HEK293 (cell line): ENCODE measurements around the gene ADAMTS10.

ENCODE experiments used
- CTCF ChIA-PET: fragments of 350-600 bp; formaldehyde crosslinking; extraction: SDS; loops from one replicate; lab custom pipeline; 2021; ENCODE audit warnings: antibody characterized with exemption; lab: Yijun Ruan, JAX
- POLR2A ChIA-PET: fragments of 300-600 bp; formaldehyde crosslinking; extraction: SDS; loops from one replicate; lab custom pipeline; 2020; ENCODE audit warnings: antibody characterized with exemption, inconsistent platforms; lab: Yijun Ruan, JAX
- H3K27ac ChIP-seq: fragments of 200-500 bp; sonication (Bioruptor generic); 2 replicates; pipeline ENCODE4 v1.5.1; 2014; ENCODE audit warnings: low read depth, low read length, control low read depth, inconsistent platforms; ENCODE audit errors: extremely low read depth
- H3K36me3 ChIP-seq, 2 experiments: fragments of 200-500 bp in 1 of 2; sonication (Bioruptor generic) in 1 of 2; 1 replicate in 1 of 2; 2 replicates in 1 of 2; pipeline ENCODE4 v1.5.1; 2014 to 2017; ENCODE audit warnings: inconsistent platforms in 2 of 2, low read length in 2 of 2; ENCODE audit not compliant: control insufficient read depth in 2 of 2, insufficient read depth in 1 of 2
- H3K4me1 ChIP-seq: fragments of 200-500 bp; sonication (Bioruptor generic); 2 replicates; pipeline ENCODE4 v1.5.1; 2014; ENCODE audit warnings: mild to moderate bottlenecking, low read length, inconsistent platforms; ENCODE audit not compliant: control insufficient read depth, insufficient read depth
- H3K4me3 ChIP-seq: 2 replicates; pipeline ENCODE4 v1.5.1; 2011; ENCODE audit warnings: low read depth, mild to moderate bottlenecking, control low read depth, low read length, moderate library complexity
- H3K9me3 ChIP-seq: fragments of 200-500 bp; sonication (Bioruptor generic); 2 replicates; pipeline ENCODE4 v1.5.1; 2014; ENCODE audit warnings: low read depth, low read length, inconsistent platforms; ENCODE audit not compliant: control insufficient read depth, insufficient read depth
- BCL11A ChIP-seq: fragments of 450-650 bp; formaldehyde crosslinking; IDR thresholded peaks from 2 replicates; pipeline ENCODE4 v1.5.1; 2016; ENCODE audit warnings: low read depth, missing biosample characterization, missing genetic modification characterization
- GLIS1 ChIP-seq: fragments of 450-650 bp; formaldehyde crosslinking; IDR thresholded peaks from 2 replicates; pipeline ENCODE4 v1.5.1; 2016; ENCODE audit warnings: missing biosample characterization, missing genetic modification characterization
- HOXA7 ChIP-seq: sonication (generic); formaldehyde crosslinking; IDR thresholded peaks from 2 replicates; pipeline ENCODE4 v1.8.1; 2022; ENCODE audit warnings: missing genetic modification reagents, borderline replicate concordance
- IKZF3 ChIP-seq: fragments of 450-650 bp; IDR thresholded peaks from 2 replicates; pipeline ENCODE4 v1.5.0; 2018; ENCODE audit warnings: missing biosample characterization, mild to moderate bottlenecking, missing genetic modification characterization, moderate library complexity
- KLF1 ChIP-seq: fragments of 450-650 bp; formaldehyde crosslinking; IDR thresholded peaks from 2 replicates; pipeline ENCODE4 v1.5.1; 2016; ENCODE audit warnings: missing biosample characterization, missing genetic modification characterization
- KLF7 ChIP-seq: fragments of 450-650 bp; formaldehyde crosslinking; IDR thresholded peaks from 2 replicates; pipeline ENCODE4 v1.5.1; 2016; ENCODE audit warnings: missing biosample characterization, missing genetic modification characterization, borderline replicate concordance
- KLF9 ChIP-seq: fragments of 450-650 bp; formaldehyde crosslinking; IDR thresholded peaks from 2 replicates; pipeline ENCODE4 v1.5.1; 2016; ENCODE audit warnings: missing biosample characterization, missing genetic modification characterization, low read depth
- REST ChIP-seq: fragments of 450-650 bp; formaldehyde crosslinking; IDR thresholded peaks from 2 replicates; pipeline ENCODE4 v1.5.1; 2016; ENCODE audit warnings: missing biosample characterization, missing genetic modification characterization
- SCRT2 ChIP-seq: fragments of 450-650 bp; formaldehyde crosslinking; IDR thresholded peaks from 2 replicates; pipeline ENCODE4 v1.5.1; 2016; ENCODE audit warnings: missing biosample characterization, missing genetic modification characterization
- SP2 ChIP-seq: fragments of 450-650 bp; formaldehyde crosslinking; IDR thresholded peaks from 2 replicates; pipeline ENCODE4 v1.5.1; 2016; ENCODE audit warnings: missing biosample characterization, missing genetic modification characterization
- SP3 ChIP-seq: fragments of 450-650 bp; formaldehyde crosslinking; IDR thresholded peaks from 2 replicates; pipeline ENCODE4 v1.5.1; 2016; ENCODE audit warnings: missing biosample characterization, missing genetic modification characterization
- TRIM28 ChIP-seq: IDR thresholded peaks from 2 replicates; pipeline ENCODE4 v1.6.1; 2011; ENCODE audit warnings: low read length, control low read depth, borderline replicate concordance
- ZBTB7A ChIP-seq: fragments of 450-650 bp; formaldehyde crosslinking; IDR thresholded peaks from 2 replicates; pipeline ENCODE4 v1.5.1; 2016; ENCODE audit warnings: low read depth, missing biosample characterization, missing genetic modification characterization
- ZIC2 ChIP-seq: fragments of 450-650 bp; formaldehyde crosslinking; IDR thresholded peaks from 2 replicates; pipeline ENCODE4 v1.5.1; 2016; ENCODE audit warnings: missing biosample characterization, missing genetic modification characterization
- ZNF133 ChIP-seq: fragments of 450-650 bp; formaldehyde crosslinking; IDR thresholded peaks from 2 replicates; pipeline ENCODE4 v1.5.1; 2016; ENCODE audit warnings: missing biosample characterization, missing genetic modification characterization
- ZNF138 ChIP-seq: fragments of 450-650 bp; formaldehyde crosslinking; IDR thresholded peaks from 2 replicates; pipeline ENCODE4 v1.5.1; 2016; ENCODE audit warnings: missing biosample characterization, missing genetic modification characterization, borderline replicate concordance
- ZNF202 ChIP-seq: fragments of 450-650 bp; formaldehyde crosslinking; IDR thresholded peaks from 2 replicates; pipeline ENCODE4 v1.5.1; 2016; ENCODE audit warnings: missing biosample characterization, missing genetic modification characterization, borderline replicate concordance
- ZNF214 ChIP-seq: fragments of 450-650 bp; formaldehyde crosslinking; IDR thresholded peaks from 2 replicates; pipeline ENCODE4 v1.5.1; 2017; ENCODE audit warnings: missing biosample characterization, mild to moderate bottlenecking, missing genetic modification characterization, borderline replicate concordance
- ZNF221 ChIP-seq: fragments of 450-650 bp; formaldehyde crosslinking; IDR thresholded peaks from 2 replicates; pipeline ENCODE4 v1.5.1; 2017; ENCODE audit warnings: missing biosample characterization, missing genetic modification characterization, borderline replicate concordance
- ZNF391 ChIP-seq: fragments of 450-650 bp; formaldehyde crosslinking; IDR thresholded peaks from 2 replicates; pipeline ENCODE4 v1.5.1; 2016; ENCODE audit warnings: low read depth, missing biosample characterization, missing genetic modification characterization, borderline replicate concordance
- ZNF404 ChIP-seq: fragments of 450-650 bp; formaldehyde crosslinking; IDR thresholded peaks from 2 replicates; pipeline ENCODE4 v1.5.1; 2017; ENCODE audit warnings: missing biosample characterization, missing genetic modification characterization
- ZNF544 ChIP-seq: fragments of 450-650 bp; formaldehyde crosslinking; IDR thresholded peaks from 2 replicates; pipeline ENCODE4 v1.5.0; 2017; ENCODE audit warnings: missing biosample characterization, missing genetic modification characterization
- ZNF600 ChIP-seq: fragments of 450-650 bp; formaldehyde crosslinking; IDR thresholded peaks from 2 replicates; pipeline ENCODE4 v1.5.1; 2016; ENCODE audit warnings: missing biosample characterization, missing genetic modification characterization
- ZNF692 ChIP-seq: fragments of 450-650 bp; formaldehyde crosslinking; IDR thresholded peaks from 2 replicates; pipeline ENCODE4 v1.5.1; 2016; ENCODE audit warnings: missing biosample characterization, missing genetic modification characterization
- ZNF76 ChIP-seq: fragments of 450-650 bp; formaldehyde crosslinking; IDR thresholded peaks from 2 replicates; pipeline ENCODE4; 2016; ENCODE audit warnings: low read depth, missing biosample characterization, missing genetic modification characterization, borderline replicate concordance
- ZNF837 ChIP-seq: fragments of 450-650 bp; formaldehyde crosslinking; IDR thresholded peaks from 2 replicates; pipeline ENCODE4 v1.5.1; 2016; ENCODE audit warnings: missing biosample characterization, missing genetic modification characterization
- ZNF843 ChIP-seq: fragments of 450-650 bp; formaldehyde crosslinking; IDR thresholded peaks from 2 replicates; pipeline ENCODE4 v1.5.1; 2016; ENCODE audit warnings: missing biosample characterization, missing genetic modification characterization
- TF ChIP-seq, protein P1 (sequence below): fragments of 450-650 bp; formaldehyde crosslinking; IDR thresholded peaks from 2 replicates; pipeline ENCODE4 v1.5.1; 2017; ENCODE audit warnings: missing biosample characterization, missing genetic modification characterization
- TF ChIP-seq, protein P2 (sequence below): fragments of 450-650 bp; formaldehyde crosslinking; IDR thresholded peaks from 2 replicates; pipeline ENCODE4 v1.5.1; 2016; ENCODE audit warnings: missing biosample characterization, missing genetic modification characterization
- TF ChIP-seq, protein P3 (sequence below): fragments of 450-650 bp; formaldehyde crosslinking; IDR thresholded peaks from 2 replicates; pipeline ENCODE4 v1.5.1; 2017; ENCODE audit warnings: missing biosample characterization, missing genetic modification characterization

ADAMTS10 gene

GRCh38 chr19:8532225-8532624 is 78.3 kb downstream of the ADAMTS10 start:
- no peak overlapping the region for H3K4me3 ChIP-seq
- no peaks in the 10 kb centered on the region for H3K36me3 ChIP-seq
- H3K4me1 ChIP-seq, result no peaks in the 10 kb centered on the region
- H3K9me3 ChIP-seq, result no peaks in the 10 kb centered on the region
- TF ChIP-seq ZNF837, result no peak
- no peak for TF ChIP-seq ZNF843 (tag by site-specific recombination)
- no peak for TF ChIP-seq SP3 (tag by site-specific recombination)
- no peak for TF ChIP-seq TRIM28
- TF ChIP-seq ZNF391, result no peak
- no peak for TF ChIP-seq ZNF692
- TF ChIP-seq, protein P1, sequence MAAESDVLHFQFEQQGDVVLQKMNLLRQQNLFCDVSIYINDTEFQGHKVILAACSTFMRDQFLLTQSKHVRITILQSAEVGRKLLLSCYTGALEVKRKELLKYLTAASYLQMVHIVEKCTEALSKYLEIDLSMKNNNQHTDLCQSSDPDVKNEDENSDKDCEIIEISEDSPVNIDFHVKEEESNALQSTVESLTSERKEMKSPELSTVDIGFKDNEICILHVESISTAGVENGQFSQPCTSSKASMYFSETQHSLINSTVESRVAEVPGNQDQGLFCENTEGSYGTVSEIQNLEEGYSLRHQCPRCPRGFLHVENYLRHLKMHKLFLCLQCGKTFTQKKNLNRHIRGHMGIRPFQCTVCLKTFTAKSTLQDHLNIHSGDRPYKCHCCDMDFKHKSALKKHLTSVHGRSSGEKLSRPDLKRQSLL, result no peak
- TF ChIP-seq ZNF202 (tag by site-specific recombination), result no peak
- TF ChIP-seq, protein P2, sequence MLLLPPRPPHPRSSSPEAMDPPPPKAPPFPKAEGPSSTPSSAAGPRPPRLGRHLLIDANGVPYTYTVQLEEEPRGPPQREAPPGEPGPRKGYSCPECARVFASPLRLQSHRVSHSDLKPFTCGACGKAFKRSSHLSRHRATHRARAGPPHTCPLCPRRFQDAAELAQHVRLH (tag by site-specific recombination), result no peak
- CTCF ChIA-PET, result interaction anchor here (0.7 kb wide), 1 partner anchor 263 kb away, joined by 3 read pairs; no protein-coding TSS in a partner anchor
- no peak overlapping the region for H3K27ac ChIP-seq
- POLR2A ChIA-PET, result no interaction called here

DNA sequence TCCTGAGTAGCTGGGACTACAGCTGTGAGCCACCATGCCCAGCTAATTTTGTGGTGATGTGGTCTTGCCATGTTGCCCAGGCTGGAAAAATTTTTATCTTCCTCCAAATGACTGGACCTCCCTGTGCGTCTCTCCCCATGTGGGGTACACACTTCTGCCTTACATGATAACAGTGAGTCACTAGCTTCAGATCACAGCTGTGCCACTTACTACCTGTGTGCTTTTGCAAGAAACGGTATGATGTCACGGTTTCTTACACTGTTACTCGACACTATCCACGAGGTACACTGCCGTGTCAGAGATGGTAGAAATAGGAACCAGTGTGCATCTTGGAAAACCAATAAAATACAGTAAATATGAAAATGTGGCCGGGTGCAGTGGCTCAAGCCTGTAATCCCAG is 79.0 kb downstream of the ADAMTS10 start:
- Histone ChIP-seq H3K27ac (no peak overlapping the region), H3K4me1 (no peaks in the 10 kb centered on the region), H3K4me3 (no peak overlapping the region), H3K36me3 (no peaks in the 10 kb centered on the region), H3K9me3 (no peaks in the 10 kb centered on the region)
- POLR2A ChIA-PET, result interaction anchor here (1.3 kb wide), 1 partner anchor 17 kb away, joined by 5 read pairs; the partner anchor contains the start of gene ZNF414
- CTCF ChIA-PET, result interaction anchor here (0.7 kb wide), 1 partner anchor 383 kb away, joined by 3 read pairs; no protein-coding TSS in a partner anchor
- TF ChIP-seq ZNF221 (tag by site-specific recombination) (no peak), GLIS1 (tag by site-specific recombination) (0 out of 2 replicates have a peak, but pooled peaks have one; percentile 14), ZBTB7A (tag by site-specific recombination) (no peak), ZNF76 (tag by site-specific recombination) (no peak), ZNF544 (no peak), SP3 (tag by site-specific recombination) (no peak), ZNF404 (no peak), REST (no peak), KLF9 (no peak), KLF7 (tag by site-specific recombination) (no peak), IKZF3 (tag by site-specific recombination) (no peak), HOXA7 (CRISPR knock-in tag) (no peak), ZNF133 (tag by site-specific recombination) (no peak), ZIC2 (peak; percentile 74), ZNF214 (no peak), SCRT2 (tag by site-specific recombination) (0 out of 2 replicates have a peak, but pooled peaks have one; percentile 38), ZNF600 (tag by site-specific recombination) (no peak), SP2 (tag by site-specific recombination) (no peak), ZNF138 (tag by site-specific recombination) (no peak), BCL11A (no peak), KLF1 (no peak)
- TF ChIP-seq, protein P3, sequence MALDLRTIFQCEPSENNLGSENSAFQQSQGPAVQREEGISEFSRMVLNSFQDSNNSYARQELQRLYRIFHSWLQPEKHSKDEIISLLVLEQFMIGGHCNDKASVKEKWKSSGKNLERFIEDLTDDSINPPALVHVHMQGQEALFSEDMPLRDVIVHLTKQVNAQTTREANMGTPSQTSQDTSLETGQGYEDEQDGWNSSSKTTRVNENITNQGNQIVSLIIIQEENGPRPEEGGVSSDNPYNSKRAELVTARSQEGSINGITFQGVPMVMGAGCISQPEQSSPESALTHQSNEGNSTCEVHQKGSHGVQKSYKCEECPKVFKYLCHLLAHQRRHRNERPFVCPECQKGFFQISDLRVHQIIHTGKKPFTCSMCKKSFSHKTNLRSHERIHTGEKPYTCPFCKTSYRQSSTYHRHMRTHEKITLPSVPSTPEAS (tag by site-specific recombination), result no peak
